A673 (cell line): ENCODE results near the gene ANKS1B. TPM values are rescaled to one million over a fixed set of nuclear protein-coding genes. Genes with fewer than 3 reads are reported as not detected.

ENCODE experiments used
- BruUV-seq: library from RNA; stranded (reverse); fragments of 400-500 nt; replicated peaks from 2 replicates; lab custom pipeline; 2021; lab: Mats Ljungman, UMichigan
- CTCF ChIA-PET: fragments of 300-600 bp; sonication (Branson Sonifier 250); formaldehyde crosslinking; loops from one replicate; lab custom pipeline; 2022; ENCODE audit warnings: antibody characterized with exemption; lab: Charles Lee
- POLR2A ChIA-PET: fragments of 300-600 bp; sonication (Branson Sonifier 250); formaldehyde crosslinking; loops from one replicate; lab custom pipeline; 2022; ENCODE audit warnings: antibody characterized with exemption; ENCODE audit not compliant: low non-redundant PET; lab: Charles Lee
- DNase-seq: peaks from one replicate; pipeline ENCODE4 v3.0.0-alpha.2; 2015; ENCODE audit warnings: low spot score
- H3K27ac ChIP-seq: fragments of 200-600 bp; sonication (generic); 2 replicates; pipeline ENCODE4 v1.5.1; 2016; ENCODE audit warnings: mixed run types, low read depth, mild to moderate bottlenecking, mixed read lengths, antibody characterized with exemption, low read length; ENCODE audit not compliant: poor library complexity, severe bottlenecking
- H3K27me3 ChIP-seq: fragments of 200-600 bp; sonication (generic); replicated peaks from 2 replicates; pipeline ENCODE4 v1.6.1; 2017; ENCODE audit warnings: mixed run types, low read depth, mild to moderate bottlenecking, mixed read lengths, antibody characterized with exemption, low read length; ENCODE audit not compliant: insufficient read depth, poor library complexity
- H3K36me3 ChIP-seq: fragments of 200-600 bp; sonication (generic); 2 replicates; pipeline ENCODE4 v1.6.1; 2016; ENCODE audit warnings: mixed run types, mild to moderate bottlenecking, mixed read lengths, antibody characterized with exemption, low read length; ENCODE audit not compliant: insufficient read depth, poor library complexity, severe bottlenecking
- H3K4me1 ChIP-seq: fragments of 200-600 bp; sonication (generic); 2 replicates; pipeline ENCODE4 v1.6.1; 2017; ENCODE audit warnings: mixed run types, mild to moderate bottlenecking, mixed read lengths, antibody characterized with exemption, low read length; ENCODE audit not compliant: insufficient read depth, poor library complexity, severe bottlenecking
- H3K4me3 ChIP-seq: fragments of 200-600 bp; sonication (generic); 2 replicates; pipeline ENCODE4 v1.5.1; 2016; ENCODE audit warnings: low read depth, mixed run types, mild to moderate bottlenecking, mixed read lengths, low read length; ENCODE audit not compliant: poor library complexity, severe bottlenecking
- H3K9me3 ChIP-seq: fragments of 200-600 bp; sonication (generic); 2 replicates; pipeline ENCODE4 v1.6.1; 2016; ENCODE audit warnings: mixed run types, low read depth, mild to moderate bottlenecking, mixed read lengths, antibody characterized with exemption, low read length; ENCODE audit not compliant: poor library complexity, severe bottlenecking
- CTCF ChIP-seq: fragments of 300-800, 200-600 bp; sonication (generic); conservative IDR thresholded peaks from 2 replicates; pipeline ENCODE4 v1.5.1; 2017; ENCODE audit warnings: low read depth, mild to moderate bottlenecking, antibody characterized with exemption, low read length, moderate library complexity, mixed read lengths
- EZH2 ChIP-seq: fragments of 200-600 bp; sonication (generic); IDR thresholded peaks from 2 replicates; pipeline ENCODE4 v1.6.1; 2017; ENCODE audit warnings: borderline replicate concordance, low read depth, mild to moderate bottlenecking, mixed read lengths, antibody characterized with exemption, low read length; ENCODE audit not compliant: poor library complexity, severe bottlenecking
- intact Hi-C: fragments of 100-400 bp; cut with micrococcal nuclease; formaldehyde crosslinking; loops from one replicate; pipeline ENCODE4 v1.10.0; 2022; ENCODE audit not compliant: unreplicated experiment
- total RNA-seq: library from RNA; stranded (reverse); gene quantifications from 2 replicates; pipeline ENCODE4 v1.2.3, GENCODE V29; 2021

The ANKS1B gene
- total RNA-seq, 1 experiment from 2014 or later = 0.99 TPM

- Histone ChIP-seq H3K36me3 (no peaks in the 10 kb centered on the region), H3K27ac (no peak overlapping the region), H3K9me3 (no peaks in the 10 kb centered on the region), H3K27me3 (peaks cover 52% of the 10 kb centered on the region), H3K4me3 (no peak overlapping the region), H3K4me1 (no peaks in the 10 kb centered on the region)
- no peak for DNase-seq
- no peak for TF ChIP-seq EZH2
- TF ChIP-seq CTCF = no peak
- CTCF ChIA-PET = no interaction called here
- BruUV-seq = no TSS peak
- intact Hi-C loops = no loop called here
- POLR2A ChIA-PET = no interaction called here
These were observed 1102.2 kb downstream of the ANKS1B start for GRCh38 chr12:98882526-98882925.

GRCh38 chr12:98873776-98874175 is 1111.0 kb downstream of the ANKS1B start:
- intact Hi-C loops = no loop called here
- CTCF ChIA-PET = no interaction called here

GRCh38 chr12:98870504-98870903 is 1114.2 kb downstream of the ANKS1B start:
- ChIA-PET POLR2A (no interaction called here), CTCF (no interaction called here)
- no peaks in the 10 kb centered on the region for H3K27me3 ChIP-seq
- H3K27ac ChIP-seq = no peak overlapping the region
- no TSS peak for BruUV-seq
- intact Hi-C loops = no loop called here
- peak; percentile 15 for DNase-seq
- no peak for TF ChIP-seq EZH2
- no peak for TF ChIP-seq CTCF
- H3K4me1 ChIP-seq = no peaks in the 10 kb centered on the region
- H3K9me3 ChIP-seq = no peaks in the 10 kb centered on the region
- H3K4me3 ChIP-seq = no peak overlapping the region
- no peaks in the 10 kb centered on the region for H3K36me3 ChIP-seq

More at GRCh38 chr12:98873776-98874175, 1111.0 kb downstream of the ANKS1B start:
- Histone ChIP-seq H3K9me3 (no peaks in the 10 kb centered on the region), H3K4me3 (no peak overlapping the region), H3K27ac (no peak overlapping the region), H3K4me1 (no peaks in the 10 kb centered on the region), H3K27me3 (peaks cover 8% of the 10 kb centered on the region), H3K36me3 (no peaks in the 10 kb centered on the region)
- POLR2A ChIA-PET = no interaction called here
- TF ChIP-seq CTCF (no peak), EZH2 (no peak)
- no TSS peak for BruUV-seq
- DNase-seq = no peak
